GM21447 (cell line): Measurements from ENCODE around the gene KCTD17.

ENCODE experiments used
- ATAC-seq: cut with Tn5 transposase; IDR thresholded peaks from one replicate; pipeline ENCODE4 v1.9.1; 2021; ENCODE audit not compliant: unreplicated experiment

The KCTD17 gene

DNA sequence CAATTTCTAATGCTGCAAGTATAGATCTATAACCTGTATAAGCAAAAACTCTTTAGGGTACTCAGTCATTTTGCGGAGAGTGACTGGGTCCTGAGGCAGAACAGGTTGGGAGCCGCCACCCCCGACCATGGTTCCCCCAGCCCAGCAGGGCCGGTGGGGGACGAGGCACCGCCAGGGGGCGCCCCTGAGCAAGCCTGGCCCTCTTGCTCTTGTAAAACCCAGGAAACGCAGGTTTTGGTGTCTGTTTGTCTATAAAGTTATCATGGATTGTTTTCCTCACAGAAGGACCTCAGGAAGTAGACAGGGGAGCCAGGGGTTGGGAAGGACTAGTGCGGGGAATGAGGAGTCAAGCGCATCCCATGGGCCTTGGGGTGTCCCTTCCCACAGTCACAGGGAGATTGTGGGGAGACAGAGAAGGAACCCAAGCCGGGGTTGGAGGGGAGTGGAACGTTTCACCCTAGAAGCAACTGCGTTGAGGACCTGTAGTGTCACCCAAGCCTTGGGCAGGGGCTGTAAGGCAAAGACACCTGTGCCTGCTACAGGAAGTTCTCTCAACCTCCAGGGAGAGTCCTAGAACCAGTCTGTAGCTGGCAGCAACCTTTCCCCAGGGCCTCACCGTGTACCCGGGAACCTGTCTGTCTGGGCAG, 26.4 kb downstream of the KCTD17 start:
- ATAC-seq, result no peak

DNA sequence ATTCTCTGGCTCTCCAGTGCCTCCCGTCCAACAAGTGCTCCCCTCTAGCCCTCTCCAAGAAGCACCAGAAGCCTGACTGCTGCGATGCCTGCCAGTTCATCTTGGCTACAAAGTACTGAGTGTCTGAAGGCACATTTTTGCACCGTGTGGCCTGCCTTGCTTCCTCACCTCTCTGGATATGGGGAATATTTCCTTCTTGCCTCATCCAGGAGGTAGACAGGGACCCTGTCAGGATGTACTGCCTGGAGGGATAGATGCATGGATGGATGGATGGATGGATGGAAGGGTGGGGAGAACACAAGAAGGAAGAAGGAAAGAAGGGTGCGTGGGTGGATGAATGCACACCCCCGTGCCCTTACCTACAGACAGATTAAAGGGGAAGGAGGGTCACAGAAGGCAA, 27.6 kb downstream of the KCTD17 start:
- ATAC-seq, result no peak

DNA sequence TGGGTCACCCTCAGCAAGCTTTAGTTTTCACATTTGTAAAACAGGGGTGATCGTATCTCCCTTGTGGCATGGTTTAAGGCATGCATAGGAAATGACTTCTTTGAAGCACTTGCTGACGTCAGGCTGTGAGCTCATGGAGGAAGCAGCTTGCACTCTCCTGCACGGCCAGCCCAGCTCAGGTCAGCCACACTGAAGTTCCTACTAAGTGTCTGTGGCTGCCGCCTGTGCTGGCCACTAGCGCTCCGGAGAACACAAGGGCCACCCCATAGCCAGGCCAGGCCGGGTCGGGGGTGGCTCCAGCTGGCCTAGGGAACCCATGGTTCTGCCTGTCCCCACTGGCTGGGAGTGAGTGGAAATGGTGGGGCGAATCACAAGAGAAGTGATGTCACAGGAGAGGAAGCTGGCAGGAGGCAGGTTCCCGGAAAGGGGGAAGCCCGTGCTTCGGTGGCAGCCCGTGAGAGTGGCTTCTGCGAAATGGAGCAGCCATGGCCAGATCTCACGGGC, 28.2 kb downstream of the KCTD17 start:
- no peak for ATAC-seq

GRCh38 chr22:37080438-37080837, 28.9 kb downstream of the KCTD17 start:
- no peak for ATAC-seq

- ATAC-seq, result no peak
Observed at GRCh38 chr22:37080838-37081237, 29.3 kb downstream of the KCTD17 start.

DNA sequence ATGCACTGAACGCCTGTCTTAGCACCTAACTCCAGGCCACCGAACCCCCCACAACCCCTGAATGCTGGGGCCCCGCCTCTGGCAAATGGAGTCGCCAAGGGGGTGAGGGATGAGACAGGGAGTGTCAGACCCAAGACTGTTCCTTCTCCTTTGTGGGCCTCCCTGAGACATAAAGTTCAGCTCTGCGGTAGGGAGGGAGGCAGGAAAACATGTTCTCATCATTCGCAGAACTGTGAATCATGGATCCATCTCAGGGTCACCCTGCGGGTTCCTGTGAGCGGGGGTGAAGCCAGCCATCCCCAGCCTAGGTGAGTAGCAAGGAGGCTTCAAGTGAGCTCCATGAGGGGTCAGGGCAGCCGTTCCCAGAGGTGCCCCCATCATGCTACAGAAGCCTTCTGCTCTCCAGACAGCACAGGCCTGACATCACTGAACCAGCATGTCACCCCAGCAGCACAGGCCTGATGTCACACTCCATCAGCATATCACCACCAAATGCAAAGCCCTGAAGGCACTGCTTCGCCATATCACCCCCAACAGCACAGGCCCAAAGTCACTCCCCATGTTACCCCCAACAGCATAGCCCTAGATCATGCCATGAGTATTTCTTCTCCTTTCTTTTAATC, 30.8 kb downstream of the KCTD17 start:
- ATAC-seq, result no peak

DNA sequence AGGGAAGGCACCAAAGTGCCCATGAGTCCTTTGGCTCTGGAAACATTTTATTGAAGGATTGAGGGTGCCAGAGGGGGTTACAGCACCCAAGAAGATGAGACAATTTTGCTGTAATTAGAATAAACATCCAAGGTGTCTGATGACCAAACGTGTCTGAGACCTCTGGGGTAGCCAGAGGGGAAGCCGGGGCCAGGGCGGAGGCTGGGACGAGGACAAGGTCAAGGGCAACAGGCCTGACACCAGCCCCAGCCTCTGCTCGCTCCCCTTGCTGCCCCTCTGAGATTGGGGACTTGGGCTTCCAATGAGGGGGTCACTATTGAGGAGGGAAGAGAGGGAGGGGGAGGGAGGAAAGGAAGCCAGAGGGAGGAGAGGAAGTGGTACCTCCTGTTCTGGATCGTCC, 32.4 kb downstream of the KCTD17 start:
- ATAC-seq, result no peak

- no peak for ATAC-seq
Observed at GRCh38 chr22:37084385-37084784, 32.8 kb downstream of the KCTD17 start.

DNA sequence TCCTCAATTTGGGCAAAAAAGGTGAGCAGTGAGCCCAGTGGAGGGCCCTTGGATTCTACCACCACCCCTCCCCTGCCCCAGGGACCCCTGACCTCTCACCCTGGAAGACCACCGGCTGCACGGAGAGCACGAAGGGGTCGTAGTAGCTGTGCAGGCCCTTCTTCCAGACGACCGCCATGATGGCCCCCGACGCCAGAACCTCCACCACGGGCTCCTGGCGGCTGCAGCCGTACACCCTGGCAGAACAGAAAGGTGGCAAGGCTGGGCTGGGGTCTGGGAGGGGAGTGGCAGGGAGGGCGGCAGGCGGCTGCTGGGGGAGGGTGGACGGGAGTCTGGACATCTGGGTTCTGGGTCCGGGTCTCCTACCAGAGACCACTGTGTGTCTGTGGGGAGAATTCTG, 34.6 kb downstream of the KCTD17 start:
- ATAC-seq, result no peak

DNA sequence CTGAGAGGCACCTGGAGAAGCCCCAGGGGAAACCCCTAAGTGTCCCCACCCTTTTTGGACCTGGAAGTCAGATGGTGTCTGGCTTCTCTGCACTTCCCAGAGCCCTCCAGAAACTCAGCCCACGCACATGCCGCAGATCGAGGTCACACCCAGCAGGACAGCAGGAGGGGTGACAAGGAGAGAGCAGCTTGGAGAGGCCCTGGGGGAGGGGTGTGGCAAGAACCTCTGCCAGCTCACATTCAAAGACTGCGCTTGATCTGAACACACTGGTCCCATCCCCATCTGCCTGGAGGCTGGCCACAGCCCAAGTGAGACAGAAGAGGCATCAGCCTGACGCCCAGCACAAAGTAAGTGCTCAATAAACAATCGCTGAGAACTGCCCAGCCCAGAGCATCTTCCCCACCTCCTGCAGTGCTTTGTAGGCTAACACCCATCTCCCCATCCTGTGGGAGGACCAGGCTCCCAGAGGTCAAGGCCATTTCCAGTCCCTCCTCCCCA, 36.6 kb downstream of the KCTD17 start:
- ATAC-seq, result no peak

- ATAC-seq, result no peak
Observed at GRCh38 chr22:37088750-37089408, 37.3 kb downstream of the KCTD17 start.

- ATAC-seq, result no peak
Observed at GRCh38 chr22:37089434-37089833, 37.9 kb downstream of the KCTD17 start.

- ATAC-seq, result no peak
Observed at GRCh38 chr22:37090920-37091695, 39.6 kb downstream of the KCTD17 start.

DNA sequence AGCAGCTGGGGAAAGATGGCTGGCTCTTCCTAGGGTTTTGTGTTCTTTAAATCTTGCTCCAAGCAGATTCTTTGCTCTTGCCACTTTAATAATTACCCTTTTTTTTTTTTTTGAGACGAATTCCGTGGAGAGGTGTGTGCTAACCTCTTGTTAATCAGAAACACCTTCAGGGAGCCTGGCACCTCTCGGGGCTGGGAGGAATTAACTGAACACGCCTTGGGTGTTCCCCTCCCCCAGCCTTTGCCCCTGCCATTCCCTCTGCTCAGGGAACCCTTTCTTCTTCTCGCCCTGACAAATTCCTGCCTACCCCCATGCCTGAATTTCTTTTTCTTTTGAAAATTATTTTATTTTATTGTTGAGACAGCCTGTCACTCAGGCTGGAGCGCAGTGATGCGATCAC, 40.5 kb downstream of the KCTD17 start:
- no peak for ATAC-seq

DNA sequence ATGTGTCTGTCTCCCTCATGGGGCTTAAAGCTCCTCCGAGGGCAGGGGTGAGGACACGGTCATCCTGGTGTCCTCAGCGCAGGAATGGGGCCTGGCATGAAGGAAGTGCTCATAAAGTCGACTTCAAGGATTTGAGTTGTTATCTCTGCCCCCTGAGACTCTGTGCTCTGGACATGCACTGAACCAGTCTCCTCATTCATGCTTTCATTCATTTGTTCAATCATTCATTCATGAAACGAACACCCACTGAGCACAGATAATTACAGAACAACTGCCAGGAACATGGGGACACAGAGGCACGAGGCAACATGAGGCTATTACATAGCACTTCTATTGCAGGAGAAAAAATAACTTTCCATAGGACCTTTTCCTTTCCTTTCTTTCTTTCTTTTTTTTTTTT, 41.5 kb downstream of the KCTD17 start:
- ATAC-seq, result no peak

- ATAC-seq, result no peak
Observed at GRCh38 chr22:37094239-37094638, 42.7 kb downstream of the KCTD17 start.

- ATAC-seq, result no peak
Observed at GRCh38 chr22:37095113-37095512, 43.6 kb downstream of the KCTD17 start.

DNA sequence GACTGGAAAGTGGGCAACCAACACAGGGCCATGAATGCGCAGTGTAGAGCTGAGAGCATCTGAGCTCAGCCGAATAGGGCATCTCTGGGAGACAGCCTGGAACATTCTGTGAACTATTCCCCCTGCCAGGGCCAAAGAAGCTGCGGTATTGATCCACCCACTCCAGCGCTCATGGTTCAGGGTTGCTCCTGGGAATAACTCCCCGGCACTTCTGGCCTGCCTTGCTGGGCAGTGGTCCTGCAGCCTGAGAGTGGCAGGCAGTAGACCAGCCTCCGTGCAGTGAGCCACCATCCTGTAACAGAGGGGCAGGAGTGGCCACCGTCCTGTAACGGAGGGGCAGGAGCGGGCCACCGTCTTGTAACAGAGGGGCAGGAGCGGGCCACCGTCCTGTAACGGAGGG, 45.8 kb downstream of the KCTD17 start:
- ATAC-seq, result no peak

DNA sequence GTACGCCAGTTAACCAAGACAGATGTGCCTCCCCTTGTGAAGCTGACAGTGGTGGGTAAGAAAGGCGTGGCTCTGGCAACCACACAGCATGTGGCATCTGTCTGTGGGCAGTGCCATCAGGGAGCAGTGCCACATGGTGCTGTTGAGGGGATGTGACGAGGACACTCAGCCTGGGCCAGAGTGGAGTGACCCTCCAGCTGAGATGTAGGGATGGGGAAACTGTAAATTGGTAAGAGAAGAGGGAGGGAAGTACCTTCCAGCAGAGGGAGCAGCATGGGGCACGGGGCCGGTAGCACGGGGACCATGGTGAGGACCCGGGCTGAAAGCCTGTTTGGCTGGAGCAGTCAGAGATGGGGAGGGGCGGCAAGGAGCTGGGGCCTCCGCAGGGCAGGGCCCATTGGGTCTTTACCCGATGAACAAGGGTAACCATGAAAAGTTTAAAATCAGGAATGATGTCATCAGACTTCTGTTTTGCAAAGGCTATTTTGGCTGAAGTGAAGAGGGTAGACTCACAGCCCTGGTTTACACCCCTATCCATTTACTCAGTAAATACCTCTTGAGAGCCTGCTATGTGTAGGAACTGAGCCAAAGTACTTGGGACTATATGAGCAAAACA, 47.5 kb downstream of the KCTD17 start:
- no peak for ATAC-seq

DNA sequence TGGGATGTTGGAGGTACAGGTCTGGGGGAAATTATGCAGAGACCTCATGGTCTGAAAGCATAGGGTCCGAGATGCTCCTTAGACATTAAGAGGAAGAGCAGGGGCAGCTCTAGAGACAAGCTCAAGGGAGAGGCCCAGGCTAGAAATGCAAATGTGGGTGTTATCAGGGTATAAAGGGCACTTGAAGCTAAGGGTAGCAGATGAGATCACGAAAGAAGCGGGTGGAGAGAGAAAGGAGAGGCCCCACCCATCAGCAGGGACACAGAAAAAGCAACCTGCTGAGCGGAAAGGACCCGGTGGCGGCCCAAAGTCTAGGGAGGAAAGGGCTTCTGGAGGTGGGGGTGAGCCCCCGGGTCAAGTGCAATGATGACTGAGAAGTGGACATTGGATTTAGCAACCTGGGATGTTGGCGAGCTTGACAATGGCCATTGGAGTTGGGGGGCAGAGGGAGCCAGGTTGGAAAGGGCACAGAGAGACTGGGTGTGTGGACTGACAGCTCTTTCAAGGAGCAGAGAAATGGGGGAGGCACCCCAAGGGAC, 49.1 kb downstream of the KCTD17 start:
- ATAC-seq, result no peak
